HepG2 (cell line): ENCODE data around the gene SYCP2L. TPM values are rescaled to one million over a fixed set of nuclear protein-coding genes. Genes with fewer than 3 reads are reported as not detected.
A peak's percentile ranks its signal among the peaks of the same experiment; 100 is the strongest.

ENCODE experiments used
- ARNTL ChIP-seq: sonication (generic); formaldehyde crosslinking; IDR thresholded peaks from 2 replicates; pipeline ENCODE4 v1.4.0; 2020; ENCODE audit warnings: mild to moderate bottlenecking, missing genetic modification reagents
- CBX1 ChIP-seq: IDR thresholded peaks from one replicate; pipeline ENCODE4 v1.6.1; 2016; ENCODE audit warnings: antibody characterized with exemption, low read depth
- CCAR2 ChIP-seq: fragments of 200-400 bp; formaldehyde crosslinking; optimal IDR thresholded peaks from 2 replicates; pipeline ENCODE3; 2018; ENCODE audit warnings: low read depth, mild to moderate bottlenecking, low read length, moderate library complexity
- CEBPG ChIP-seq: IDR thresholded peaks from 2 replicates; pipeline ENCODE4 v1.6.1; 2016
- HDAC1 ChIP-seq: sonication (generic); formaldehyde crosslinking; IDR thresholded peaks from 2 replicates; pipeline ENCODE4 v1.5.1; 2020; ENCODE audit warnings: mild to moderate bottlenecking, missing genetic modification reagents
- HES4 ChIP-seq: sonication (generic); formaldehyde crosslinking; IDR thresholded peaks from 2 replicates; pipeline ENCODE4 v1.9.0; 2021; ENCODE audit warnings: mild to moderate bottlenecking, missing genetic modification reagents, borderline replicate concordance
- MAF1 ChIP-seq: sonication (generic); formaldehyde crosslinking; IDR thresholded peaks from 2 replicates; pipeline ENCODE4 v1.5.0; 2020; ENCODE audit warnings: missing genetic modification reagents, borderline replicate concordance
- SP5 ChIP-seq: IDR thresholded peaks from 2 replicates; pipeline ENCODE4 v1.6.1; 2016; ENCODE audit warnings: low read depth, borderline replicate concordance
- ZBTB20 ChIP-seq: sonication (generic); formaldehyde crosslinking; IDR thresholded peaks from 2 replicates; pipeline ENCODE4 v1.8.1; 2023; ENCODE audit warnings: missing genetic modification reagents, low read depth, mild to moderate bottlenecking, borderline replicate concordance
- ZMYM4 ChIP-seq: sonication (generic); formaldehyde crosslinking; IDR thresholded peaks from 2 replicates; pipeline ENCODE4 v1.8.1; 2023; ENCODE audit warnings: mild to moderate bottlenecking, missing genetic modification reagents
- ZNF121 ChIP-seq: sonication (generic); formaldehyde crosslinking; IDR thresholded peaks from 2 replicates; pipeline ENCODE4 v1.5.0; 2020; ENCODE audit warnings: mild to moderate bottlenecking, missing genetic modification reagents
- ZNF768 ChIP-seq: sonication (generic); formaldehyde crosslinking; IDR thresholded peaks from 2 replicates; pipeline ENCODE4 v1.4.0; 2020; ENCODE audit warnings: missing genetic modification reagents
- polyA plus RNA-seq, 8 experiments: library from polyadenylated mRNA; depleted of rRNA in 3 of 8; stranded (reverse) in 7 of 8; unstranded in 1 of 8; fragments of >200 nt; fragmentation: Illumina TruSeq in 4 of 8; extraction: Trizol in 4 of 8; gene quantifications; 2 replicates each; pipeline versions ENCODE4 v1.2.1 to v1.2.3, GENCODE V29; 2011 to 2016; ENCODE audit warnings: low read depth in 4 of 8, missing spikeins in 1 of 8, mixed read lengths in 1 of 8; ENCODE audit not compliant: insufficient read depth in 1 of 8
- total RNA-seq, 5 experiments: library from RNA; depleted of rRNA; stranded (reverse); fragments of >200 nt; fragmentation: Illumina TruSeq; extraction: Trizol; gene quantifications; 2 replicates each; pipeline ENCODE4 v1.2.3, GENCODE V29; 2016; ENCODE audit warnings: low read depth in 1 of 5
- TF ChIP-seq, protein P1 (sequence below): sonication (generic); formaldehyde crosslinking; IDR thresholded peaks from 2 replicates; pipeline ENCODE4 v1.4.0; 2020; ENCODE audit warnings: missing genetic modification reagents
- TF ChIP-seq, protein P2 (sequence below): IDR thresholded peaks from 2 replicates; pipeline ENCODE4 v1.6.1; 2012; ENCODE audit warnings: low read depth, low read length, improper control_type of control experiment
- TF ChIP-seq, protein P3 (sequence below): sonication (generic); formaldehyde crosslinking; IDR thresholded peaks from 2 replicates; pipeline ENCODE4 v1.8.0; 2022; ENCODE audit warnings: missing genetic modification reagents, mild to moderate bottlenecking, inconsistent platforms, borderline replicate concordance
- TF ChIP-seq, protein P4 (sequence below): sonication (generic); formaldehyde crosslinking; IDR thresholded peaks from 2 replicates; pipeline ENCODE4 v1.4.0; 2020; ENCODE audit warnings: mild to moderate bottlenecking, low read depth, missing genetic modification reagents
- TF ChIP-seq, protein P5 (sequence below): sonication (generic); formaldehyde crosslinking; IDR thresholded peaks from 2 replicates; pipeline ENCODE4 v1.4.0; 2020; ENCODE audit warnings: missing genetic modification reagents
- TF ChIP-seq, protein P6 (sequence below): sonication (generic); formaldehyde crosslinking; IDR thresholded peaks from 2 replicates; pipeline ENCODE4 v1.5.1; 2020; ENCODE audit warnings: mild to moderate bottlenecking, missing genetic modification reagents, moderate library complexity

The SYCP2L gene
- total and polyA plus RNA-seq, 2 of the 13 experiments (the other 11 are each of a cell fraction or from before 2014, with no cell fraction given), result 0.22 to 0.54 TPM

DNA sequence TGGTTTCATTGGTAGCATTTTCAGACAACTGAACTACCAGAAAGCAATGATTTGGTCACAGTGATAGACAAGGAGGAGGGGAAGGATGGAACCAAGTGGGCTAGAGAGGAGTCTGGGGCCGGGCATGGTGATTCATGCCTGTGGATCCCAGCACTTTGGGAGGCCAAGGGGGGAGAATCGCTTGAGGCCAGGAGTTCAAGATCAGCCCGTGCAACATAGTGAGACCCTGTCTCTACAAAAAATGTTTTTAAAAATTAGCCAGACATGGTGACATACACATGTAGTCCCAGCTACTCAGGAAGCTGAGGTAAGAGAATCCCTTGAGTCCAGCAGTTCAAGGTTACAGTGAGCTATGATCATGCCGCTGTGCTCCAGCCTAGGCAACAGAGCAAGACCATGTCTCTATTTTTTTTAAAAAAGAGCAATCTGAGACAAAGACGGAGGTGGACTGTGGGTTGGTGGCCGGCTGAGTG is 70.6 kb downstream of the SYCP2L start (continued):
- TF ChIP-seq, protein P1, sequence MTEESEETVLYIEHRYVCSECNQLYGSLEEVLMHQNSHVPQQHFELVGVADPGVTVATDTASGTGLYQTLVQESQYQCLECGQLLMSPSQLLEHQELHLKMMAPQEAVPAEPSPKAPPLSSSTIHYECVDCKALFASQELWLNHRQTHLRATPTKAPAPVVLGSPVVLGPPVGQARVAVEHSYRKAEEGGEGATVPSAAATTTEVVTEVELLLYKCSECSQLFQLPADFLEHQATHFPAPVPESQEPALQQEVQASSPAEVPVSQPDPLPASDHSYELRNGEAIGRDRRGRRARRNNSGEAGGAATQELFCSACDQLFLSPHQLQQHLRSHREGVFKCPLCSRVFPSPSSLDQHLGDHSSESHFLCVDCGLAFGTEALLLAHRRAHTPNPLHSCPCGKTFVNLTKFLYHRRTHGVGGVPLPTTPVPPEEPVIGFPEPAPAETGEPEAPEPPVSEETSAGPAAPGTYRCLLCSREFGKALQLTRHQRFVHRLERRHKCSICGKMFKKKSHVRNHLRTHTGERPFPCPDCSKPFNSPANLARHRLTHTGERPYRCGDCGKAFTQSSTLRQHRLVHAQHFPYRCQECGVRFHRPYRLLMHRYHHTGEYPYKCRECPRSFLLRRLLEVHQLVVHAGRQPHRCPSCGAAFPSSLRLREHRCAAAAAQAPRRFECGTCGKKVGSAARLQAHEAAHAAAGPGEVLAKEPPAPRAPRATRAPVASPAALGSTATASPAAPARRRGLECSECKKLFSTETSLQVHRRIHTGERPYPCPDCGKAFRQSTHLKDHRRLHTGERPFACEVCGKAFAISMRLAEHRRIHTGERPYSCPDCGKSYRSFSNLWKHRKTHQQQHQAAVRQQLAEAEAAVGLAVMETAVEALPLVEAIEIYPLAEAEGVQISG (CRISPR knock-in tag), result peak; percentile 94
- TF ChIP-seq MAF1 (CRISPR knock-in tag), result no peak
- TF ChIP-seq ZMYM4 (CRISPR knock-in tag), result peak; percentile 92
- TF ChIP-seq, protein P2, sequence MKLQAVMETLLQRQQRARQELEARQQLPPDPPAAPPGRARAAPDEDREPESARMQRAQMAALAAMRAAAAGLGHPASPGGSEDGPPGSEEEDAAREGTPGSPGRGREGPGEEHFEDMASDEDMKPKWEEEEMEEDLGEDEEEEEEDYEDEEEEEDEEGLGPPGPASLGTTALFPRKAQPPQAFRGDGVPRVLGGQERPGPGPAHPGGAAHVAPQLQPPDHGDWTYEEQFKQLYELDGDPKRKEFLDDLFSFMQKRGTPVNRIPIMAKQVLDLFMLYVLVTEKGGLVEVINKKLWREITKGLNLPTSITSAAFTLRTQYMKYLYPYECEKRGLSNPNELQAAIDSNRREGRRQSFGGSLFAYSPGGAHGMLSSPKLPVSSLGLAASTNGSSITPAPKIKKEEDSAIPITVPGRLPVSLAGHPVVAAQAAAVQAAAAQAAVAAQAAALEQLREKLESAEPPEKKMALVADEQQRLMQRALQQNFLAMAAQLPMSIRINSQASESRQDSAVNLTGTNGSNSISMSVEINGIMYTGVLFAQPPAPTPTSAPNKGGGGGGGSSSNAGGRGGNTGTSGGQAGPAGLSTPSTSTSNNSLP, result 0 out of 2 replicates have a peak, but pooled peaks have one; percentile 11
- TF ChIP-seq HES4 (CRISPR knock-in tag), result no peak
- peak; percentile 65 for TF ChIP-seq HDAC1 (CRISPR knock-in tag)
- TF ChIP-seq SP5 (CRISPR knock-in tag), result no peak
- peak; percentile 78 for TF ChIP-seq ZNF121
- TF ChIP-seq, protein P3, sequence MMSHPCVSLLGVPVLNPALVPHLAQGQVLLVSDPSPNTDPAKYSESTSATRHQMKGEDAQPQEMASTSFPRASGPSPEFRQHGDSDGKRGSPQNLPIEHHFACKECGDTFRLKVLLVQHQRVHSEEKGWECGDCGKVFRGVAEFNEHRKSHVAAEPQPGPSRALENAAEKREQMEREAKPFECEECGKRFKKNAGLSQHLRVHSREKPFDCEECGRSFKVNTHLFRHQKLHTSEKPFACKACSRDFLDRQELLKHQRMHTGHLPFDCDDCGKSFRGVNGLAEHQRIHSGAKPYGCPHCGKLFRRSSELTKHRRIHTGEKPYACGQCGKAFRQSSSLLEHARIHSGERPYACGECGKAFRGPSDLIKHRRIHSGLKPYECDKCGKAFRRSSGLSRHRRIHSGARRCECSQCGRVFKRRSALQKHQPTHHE (CRISPR knock-in tag), result peak; percentile 38; the same call in 1 of the 2 replicates
- TF ChIP-seq CEBPG (CRISPR knock-in tag), result peak; percentile 64
- TF ChIP-seq CBX1, result no peak
- no peak for TF ChIP-seq CCAR2
- TF ChIP-seq ZNF768, result no peak
- TF ChIP-seq ZBTB20 (CRISPR knock-in tag), result 0 out of 2 replicates have a peak, but pooled peaks have one; percentile 70
- TF ChIP-seq, protein P4, sequence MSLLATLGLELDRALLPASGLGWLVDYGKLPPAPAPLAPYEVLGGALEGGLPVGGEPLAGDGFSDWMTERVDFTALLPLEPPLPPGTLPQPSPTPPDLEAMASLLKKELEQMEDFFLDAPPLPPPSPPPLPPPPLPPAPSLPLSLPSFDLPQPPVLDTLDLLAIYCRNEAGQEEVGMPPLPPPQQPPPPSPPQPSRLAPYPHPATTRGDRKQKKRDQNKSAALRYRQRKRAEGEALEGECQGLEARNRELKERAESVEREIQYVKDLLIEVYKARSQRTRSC (CRISPR knock-in tag), result no peak
- TF ChIP-seq ARNTL (CRISPR knock-in tag), result peak; percentile 51; the same call in 1 of the 2 replicates
- TF ChIP-seq, protein P5, sequence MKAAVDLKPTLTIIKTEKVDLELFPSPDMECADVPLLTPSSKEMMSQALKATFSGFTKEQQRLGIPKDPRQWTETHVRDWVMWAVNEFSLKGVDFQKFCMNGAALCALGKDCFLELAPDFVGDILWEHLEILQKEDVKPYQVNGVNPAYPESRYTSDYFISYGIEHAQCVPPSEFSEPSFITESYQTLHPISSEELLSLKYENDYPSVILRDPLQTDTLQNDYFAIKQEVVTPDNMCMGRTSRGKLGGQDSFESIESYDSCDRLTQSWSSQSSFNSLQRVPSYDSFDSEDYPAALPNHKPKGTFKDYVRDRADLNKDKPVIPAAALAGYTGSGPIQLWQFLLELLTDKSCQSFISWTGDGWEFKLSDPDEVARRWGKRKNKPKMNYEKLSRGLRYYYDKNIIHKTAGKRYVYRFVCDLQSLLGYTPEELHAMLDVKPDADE (CRISPR knock-in tag), result no peak
- TF ChIP-seq, protein P6, sequence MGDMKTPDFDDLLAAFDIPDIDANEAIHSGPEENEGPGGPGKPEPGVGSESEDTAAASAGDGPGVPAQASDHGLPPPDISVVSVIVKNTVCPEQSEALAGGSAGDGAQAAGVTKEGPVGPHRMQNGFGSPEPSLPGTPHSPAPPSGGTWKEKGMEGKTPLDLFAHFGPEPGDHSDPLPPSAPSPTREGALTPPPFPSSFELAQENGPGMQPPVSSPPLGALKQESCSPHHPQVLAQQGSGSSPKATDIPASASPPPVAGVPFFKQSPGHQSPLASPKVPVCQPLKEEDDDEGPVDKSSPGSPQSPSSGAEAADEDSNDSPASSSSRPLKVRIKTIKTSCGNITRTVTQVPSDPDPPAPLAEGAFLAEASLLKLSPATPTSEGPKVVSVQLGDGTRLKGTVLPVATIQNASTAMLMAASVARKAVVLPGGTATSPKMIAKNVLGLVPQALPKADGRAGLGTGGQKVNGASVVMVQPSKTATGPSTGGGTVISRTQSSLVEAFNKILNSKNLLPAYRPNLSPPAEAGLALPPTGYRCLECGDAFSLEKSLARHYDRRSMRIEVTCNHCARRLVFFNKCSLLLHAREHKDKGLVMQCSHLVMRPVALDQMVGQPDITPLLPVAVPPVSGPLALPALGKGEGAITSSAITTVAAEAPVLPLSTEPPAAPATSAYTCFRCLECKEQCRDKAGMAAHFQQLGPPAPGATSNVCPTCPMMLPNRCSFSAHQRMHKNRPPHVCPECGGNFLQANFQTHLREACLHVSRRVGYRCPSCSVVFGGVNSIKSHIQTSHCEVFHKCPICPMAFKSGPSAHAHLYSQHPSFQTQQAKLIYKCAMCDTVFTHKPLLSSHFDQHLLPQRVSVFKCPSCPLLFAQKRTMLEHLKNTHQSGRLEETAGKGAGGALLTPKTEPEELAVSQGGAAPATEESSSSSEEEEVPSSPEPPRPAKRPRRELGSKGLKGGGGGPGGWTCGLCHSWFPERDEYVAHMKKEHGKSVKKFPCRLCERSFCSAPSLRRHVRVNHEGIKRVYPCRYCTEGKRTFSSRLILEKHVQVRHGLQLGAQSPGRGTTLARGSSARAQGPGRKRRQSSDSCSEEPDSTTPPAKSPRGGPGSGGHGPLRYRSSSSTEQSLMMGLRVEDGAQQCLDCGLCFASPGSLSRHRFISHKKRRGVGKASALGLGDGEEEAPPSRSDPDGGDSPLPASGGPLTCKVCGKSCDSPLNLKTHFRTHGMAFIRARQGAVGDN (CRISPR knock-in tag), result no peak; the same call in 1 of the 2 replicates
